GM19099 (cell line): ENCODE data around the gene MYD88.

ENCODE experiments used
- POLR2A ChIP-seq: IDR thresholded peaks from 3 replicates; pipeline ENCODE4 v1.6.1; 2011; ENCODE audit warnings: low read depth; ENCODE audit not compliant: insufficient read length; ENCODE audit errors: extremely low read depth

MYD88 gene

DNA sequence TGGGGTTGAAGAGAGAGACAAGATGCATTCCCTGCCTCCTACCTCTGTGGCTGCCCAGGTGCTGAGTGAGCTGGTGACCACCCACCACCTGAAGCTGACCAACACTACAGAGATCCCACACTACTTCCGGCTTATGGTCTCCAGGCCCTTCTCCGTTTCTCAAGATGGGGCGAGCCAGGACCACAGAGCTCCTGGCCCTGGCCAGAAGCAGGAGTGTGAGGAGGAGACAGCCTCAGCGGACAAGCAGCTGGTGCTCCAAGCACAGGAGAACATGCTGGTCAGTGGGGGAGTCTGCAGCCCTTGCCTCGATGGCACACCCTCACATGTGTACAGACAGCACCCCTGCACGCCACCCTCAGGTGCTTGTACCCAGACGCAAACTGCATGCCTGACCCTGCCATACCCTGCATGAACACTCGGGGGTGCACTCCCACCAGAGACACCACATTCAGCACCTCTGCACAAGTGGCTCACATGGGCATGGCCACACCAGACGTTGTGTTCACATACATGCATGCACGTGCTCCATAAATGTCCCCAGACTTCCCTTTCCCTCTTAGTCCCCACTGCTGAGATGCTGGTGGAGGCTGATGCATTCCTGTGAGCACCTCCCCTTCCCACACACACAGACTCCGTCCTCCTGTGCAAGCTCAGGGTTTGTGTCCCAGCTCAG lies 20.6 kb upstream of the MYD88 start:
- no peak for TF ChIP-seq POLR2A

GRCh38 chr3:38118421-38119247 lies 19.8 kb upstream of the MYD88 start:
- no peak for TF ChIP-seq POLR2A

DNA sequence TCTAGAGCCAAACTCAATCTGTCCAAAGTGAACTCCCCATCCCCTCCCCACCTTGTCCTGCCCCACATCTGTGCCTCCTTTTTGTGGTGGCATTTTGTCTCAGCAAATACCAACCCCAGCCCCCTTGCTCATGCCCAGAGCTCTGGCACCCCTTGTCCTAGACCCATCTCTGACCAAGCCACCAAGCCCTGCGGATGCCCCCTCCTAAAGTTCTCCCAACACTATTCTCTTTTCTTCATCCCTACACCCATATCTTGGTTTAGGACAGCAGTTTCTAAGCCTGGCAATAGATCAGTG lies 19.3 kb upstream of the MYD88 start:
- TF ChIP-seq POLR2A: no peak

DNA sequence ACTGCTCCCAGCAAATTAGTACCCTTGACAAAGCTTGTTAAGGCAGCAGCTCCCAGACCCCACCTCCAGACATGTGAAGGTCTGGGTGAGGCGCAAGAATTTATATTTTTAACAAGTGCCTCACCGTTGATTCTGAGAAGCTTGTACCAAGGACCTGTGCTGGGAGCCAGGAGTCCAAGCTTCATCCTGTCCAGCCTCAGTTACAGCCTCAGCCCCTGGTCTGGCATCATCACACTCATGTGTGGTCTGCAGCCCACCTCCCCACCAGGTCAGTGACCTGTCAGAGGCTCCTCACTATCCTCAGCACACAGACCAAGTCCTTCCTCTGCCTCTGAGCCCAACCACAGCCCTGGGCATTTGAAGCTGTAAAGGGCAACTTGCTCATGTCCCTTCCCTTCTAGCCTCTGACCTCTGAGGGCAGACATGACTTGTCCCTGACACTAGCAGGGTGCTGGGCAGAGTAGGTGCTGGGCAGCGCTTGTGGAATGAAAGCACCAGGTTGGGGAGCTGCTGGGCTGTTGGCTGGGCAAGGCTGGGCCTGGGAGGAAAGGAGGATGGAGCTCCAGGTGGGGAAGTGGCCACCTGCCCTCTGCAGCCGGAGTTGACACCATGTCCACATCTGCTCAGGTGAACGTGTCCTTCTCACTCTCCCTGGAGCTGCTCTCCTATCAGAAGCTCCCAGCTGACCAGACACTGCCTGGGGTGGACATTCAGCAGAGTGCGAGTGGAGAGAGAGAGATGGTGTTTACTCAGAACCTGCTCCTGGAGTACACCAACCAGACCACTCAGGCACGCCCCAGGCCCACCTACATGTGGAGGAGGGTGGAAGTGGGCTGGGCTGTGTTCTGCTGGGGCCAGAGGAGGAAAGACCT lies 18.4 kb upstream of the MYD88 start:
- no peak for TF ChIP-seq POLR2A

DNA sequence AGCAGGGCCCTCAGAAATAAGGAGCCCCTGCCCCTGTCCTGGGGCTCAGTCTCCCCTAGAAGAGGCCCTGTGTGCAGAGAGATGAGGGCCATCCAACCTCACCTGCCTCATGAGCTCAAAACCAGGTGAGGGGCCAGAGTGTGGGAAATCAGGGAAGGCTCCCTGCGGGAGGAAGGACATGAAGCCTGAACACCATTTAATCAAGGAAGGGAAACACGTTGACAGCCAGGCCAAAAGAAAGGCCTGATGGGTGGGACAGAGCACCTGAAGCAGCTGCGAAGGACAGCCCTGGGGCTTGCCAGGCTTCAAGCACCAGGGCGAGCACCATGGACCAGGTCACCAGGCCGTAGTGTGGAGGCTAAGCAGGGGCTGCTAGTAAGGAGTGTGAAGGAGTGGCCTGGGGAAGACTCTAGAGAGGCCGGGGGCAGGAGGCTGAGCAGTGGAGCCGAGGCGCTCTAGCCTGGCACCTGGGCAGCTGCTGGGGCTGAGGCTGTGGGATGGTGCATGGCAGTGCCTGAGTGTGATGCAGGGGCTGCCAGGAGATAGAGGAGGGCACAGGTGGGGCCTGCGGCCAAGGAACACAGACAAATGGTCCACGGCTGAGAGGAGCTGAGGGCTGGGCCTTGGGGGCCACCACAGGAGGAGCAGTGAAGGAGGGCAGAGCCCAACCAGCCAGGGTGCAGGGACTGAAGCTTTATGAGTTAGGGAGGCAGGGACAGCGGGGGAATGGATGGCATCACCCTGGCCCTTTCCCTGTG lies 17.6 kb upstream of the MYD88 start:
- TF ChIP-seq POLR2A: no peak

DNA sequence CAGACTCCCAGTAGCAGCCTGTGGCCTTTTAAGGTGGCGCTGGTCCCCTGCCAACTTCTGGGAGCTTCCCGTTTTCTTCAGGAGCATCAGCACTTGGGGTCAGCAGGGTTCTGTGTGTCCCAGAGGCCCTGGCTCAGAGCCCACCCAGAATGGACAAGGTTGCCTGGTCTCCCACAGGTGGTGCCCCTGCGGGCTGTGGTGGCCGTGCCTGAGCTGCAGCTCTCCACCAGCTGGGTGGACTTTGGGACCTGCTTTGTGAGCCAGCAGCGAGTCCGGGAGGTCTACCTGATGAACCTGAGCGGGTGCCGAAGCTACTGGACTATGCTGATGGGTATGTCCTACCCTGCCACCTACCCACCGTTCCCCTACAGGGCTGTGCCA lies 17.0 kb upstream of the MYD88 start:
- no peak for TF ChIP-seq POLR2A

DNA sequence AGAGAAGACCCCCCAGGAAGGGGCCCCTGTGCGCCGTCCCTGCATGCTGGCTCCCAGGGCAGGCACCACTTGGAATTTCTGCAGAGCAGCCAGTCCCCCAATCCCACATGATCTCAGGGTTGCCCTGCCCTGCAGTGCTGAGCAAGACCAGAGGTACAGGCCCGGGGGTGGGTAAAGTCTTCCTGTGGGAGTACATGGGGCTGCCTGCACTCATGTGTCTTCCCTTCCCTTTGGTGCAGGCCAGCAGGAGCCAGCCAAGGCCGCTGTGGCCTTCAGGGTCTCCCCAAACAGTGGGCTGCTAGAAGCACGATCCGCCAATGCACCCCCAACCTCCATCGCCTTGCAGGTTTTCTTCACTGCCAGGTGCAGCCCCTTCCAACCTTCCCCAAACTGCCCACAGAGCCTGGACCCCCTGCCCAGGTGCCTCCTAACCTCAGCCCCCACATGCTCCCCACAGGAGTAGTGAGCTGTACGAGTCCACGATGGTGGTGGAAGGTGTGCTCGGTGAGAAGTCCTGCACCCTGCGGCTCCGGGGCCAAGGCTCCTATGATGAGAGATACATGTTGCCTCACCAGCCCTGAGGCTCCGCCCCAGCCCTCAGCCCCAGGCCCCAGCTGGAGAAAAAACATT lies 16.5 kb upstream of the MYD88 start:
- no peak for TF ChIP-seq POLR2A

DNA sequence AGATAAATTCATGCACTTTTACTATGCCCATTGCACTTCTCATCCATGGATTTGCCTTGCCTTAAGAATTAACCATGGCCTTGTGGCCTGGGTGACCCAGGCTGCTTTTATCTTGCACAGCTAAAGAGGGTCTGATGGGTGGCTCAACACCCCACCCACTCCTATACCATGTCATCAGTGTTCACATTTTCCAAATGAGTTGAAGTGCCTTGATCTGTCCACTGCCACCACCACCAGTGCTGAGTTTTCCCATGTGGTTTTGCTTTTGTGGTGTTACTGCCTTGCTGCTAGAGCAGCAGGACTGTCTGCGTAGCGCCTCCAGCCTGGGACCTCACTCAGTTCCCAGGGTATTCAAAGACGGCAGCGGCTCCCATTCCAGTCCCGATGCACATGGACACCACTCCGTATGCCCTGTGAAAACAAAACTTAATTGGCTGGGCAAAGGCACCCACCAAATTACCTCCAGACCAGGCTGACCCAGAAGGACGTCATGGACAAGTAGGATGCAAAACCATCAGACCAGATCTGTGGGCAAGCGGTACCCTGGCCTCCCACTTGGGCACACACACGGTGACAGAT lies 15.7 kb upstream of the MYD88 start:
- no peak for TF ChIP-seq POLR2A

- no peak for TF ChIP-seq POLR2A
Observed at GRCh38 chr3:38124324-38125122, 13.9 kb upstream of the MYD88 start.

DNA sequence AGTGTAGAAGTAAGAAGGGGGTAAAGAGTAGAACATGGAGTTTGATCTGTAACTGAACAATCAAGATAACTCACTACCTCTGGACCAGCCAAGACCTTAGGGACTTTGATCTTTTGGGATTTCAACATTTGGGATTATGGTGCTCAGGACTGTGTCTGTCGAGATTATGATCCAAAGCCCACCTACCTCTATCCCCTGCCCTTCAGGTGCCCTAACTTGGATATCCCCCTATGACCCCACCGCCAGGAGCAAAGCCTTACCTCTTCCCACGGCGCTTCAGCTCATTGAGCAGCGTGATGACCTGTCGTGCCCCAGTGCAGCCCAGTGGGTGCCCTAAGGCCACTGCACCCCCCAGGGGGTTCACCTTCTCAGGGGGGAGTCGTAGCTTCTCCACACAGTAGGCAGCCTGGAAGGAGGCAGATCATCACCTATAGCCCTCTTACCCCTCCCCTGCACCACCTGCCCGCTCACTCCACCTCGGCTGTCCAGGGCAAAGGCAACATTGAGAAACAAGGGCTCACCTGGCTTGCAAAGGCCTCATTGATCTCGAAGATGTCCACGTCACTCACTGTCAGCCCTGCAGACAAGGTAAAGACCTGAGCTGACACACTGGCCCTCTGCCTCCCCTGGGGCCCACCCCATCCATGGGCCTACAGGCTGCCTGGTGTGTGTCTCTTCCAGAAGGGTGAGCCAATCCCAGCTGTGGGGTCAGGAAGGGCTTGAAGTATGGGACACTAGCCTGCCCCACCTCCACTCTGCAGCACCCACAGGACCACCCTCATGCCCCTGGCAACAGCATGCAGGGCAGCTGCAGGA lies 12.9 kb upstream of the MYD88 start:
- no peak for TF ChIP-seq POLR2A

- no peak for TF ChIP-seq POLR2A
Observed at GRCh38 chr3:38126121-38126892, 12.2 kb upstream of the MYD88 start.

GRCh38 chr3:38127611-38128302 lies 10.7 kb upstream of the MYD88 start:
- no peak for TF ChIP-seq POLR2A

DNA sequence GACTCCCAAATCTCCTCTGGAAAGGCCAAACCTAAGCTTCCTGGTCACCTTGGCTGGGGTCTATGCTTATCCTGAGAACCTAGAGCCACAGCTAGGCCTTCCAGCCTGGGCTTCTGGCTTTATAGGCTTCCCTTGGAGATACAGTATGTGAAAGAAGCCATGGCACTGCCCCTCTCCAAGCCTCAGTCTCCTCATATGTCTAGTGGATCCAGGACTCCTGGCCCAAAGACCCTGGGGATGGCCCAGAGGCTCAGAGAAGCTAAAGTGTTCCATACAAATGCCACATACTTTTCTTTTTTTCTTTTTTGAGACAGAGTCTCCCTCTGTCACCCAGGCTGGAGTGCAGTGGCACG lies 10.2 kb upstream of the MYD88 start:
- TF ChIP-seq POLR2A: no peak
